ENCODE results near the gene FAM131A.

GRCh38 chr3:184375747-184376461, 38.5 kb downstream of the FAM131A start:
- TF ChIP-seq EP300 (IDR thresholded peaks at IDR 0.05) (no peak), POLR2AphosphoS5 (IDR thresholded peaks at IDR 0.05) (no peak), CTCF (IDR thresholded peaks at IDR 0.05) (no peak), POLR2A (IDR thresholded peaks at IDR 0.05) (no peak)
